Neural cell (in vitro differentiated cells): ENCODE results near the gene PBRM1. TPM values are rescaled to one million over a fixed set of nuclear protein-coding genes. Genes with fewer than 3 reads are reported as not detected.

ENCODE experiments used
- H2AFZ ChIP-seq: fragments of 200-600, 300-800 bp; sonication (generic), shearing (Covaris generic); 2 replicates; pipeline ENCODE4 v1.6.0; 2014; ENCODE audit warnings: low read depth, mild to moderate bottlenecking, antibody characterized with exemption, low read length, moderate library complexity
- H3F3A ChIP-seq: fragments of 200-600 bp; shearing (Covaris generic); 2 replicates; pipeline ENCODE4 v1.6.1; 2016; ENCODE audit warnings: mild to moderate bottlenecking, moderate library complexity, mixed read lengths, antibody characterized with exemption, low read length; ENCODE audit not compliant: insufficient read depth, poor library complexity, severe bottlenecking
- H3K27ac ChIP-seq: fragments of 200-600, 300-800 bp; sonication (generic), shearing (Covaris generic); 2 replicates; pipeline ENCODE4 v1.5.1; 2014; ENCODE audit warnings: mild to moderate bottlenecking, low read length, moderate library complexity
- H3K27me3 ChIP-seq: fragments of 300-800, 200-600 bp; sonication (generic), shearing (Covaris generic); 2 replicates; pipeline ENCODE4 v1.6.0; 2014; ENCODE audit warnings: mild to moderate bottlenecking, low read depth, low read length, moderate library complexity; ENCODE audit not compliant: insufficient read depth
- H3K36me3 ChIP-seq: fragments of 300-800, 200-600 bp; sonication (generic), shearing (Covaris generic); 2 replicates; pipeline ENCODE4 v1.5.1; 2014; ENCODE audit warnings: mild to moderate bottlenecking, antibody characterized with exemption, low read length, moderate library complexity; ENCODE audit not compliant: insufficient read depth
- H3K4me2 ChIP-seq: fragments of 300-800, 200-600 bp; sonication (generic), shearing (Covaris generic); 2 replicates; pipeline ENCODE4 v1.6.0; 2014; ENCODE audit warnings: mild to moderate bottlenecking, low read length
- H3K4me3 ChIP-seq: fragments of 300-800, 200-600 bp; sonication (generic), shearing (Covaris generic); 2 replicates; pipeline ENCODE4 v1.5.1; 2014; ENCODE audit warnings: mild to moderate bottlenecking, low read length, moderate library complexity
- H3K79me2 ChIP-seq: fragments of 200-600 bp; shearing (Covaris generic); replicated peaks from 2 replicates; pipeline ENCODE4 v1.6.0; 2014; ENCODE audit warnings: mild to moderate bottlenecking, low read length, moderate library complexity; ENCODE audit not compliant: insufficient read depth
- H3K9ac ChIP-seq: fragments of 300-800, 200-600 bp; sonication (generic), shearing (Covaris generic); 2 replicates; pipeline ENCODE4 v1.6.1; 2016; ENCODE audit warnings: mild to moderate bottlenecking, low read length, mixed read lengths
- H3K9me2 ChIP-seq: fragments of 200-600 bp; shearing (Covaris generic); 2 replicates; pipeline ENCODE4 v1.6.1; 2016; ENCODE audit warnings: mild to moderate bottlenecking, low read length, mixed read lengths; ENCODE audit not compliant: insufficient read depth
- H3K9me3 ChIP-seq: fragments of 200-600, 300-800 bp; sonication (generic), shearing (Covaris generic); 2 replicates; pipeline ENCODE4 v1.6.1; 2016; ENCODE audit warnings: mild to moderate bottlenecking, mixed run types, low read length, moderate library complexity, mixed read lengths
- H4K20me1 ChIP-seq: fragments of 200-600 bp; shearing (Covaris generic); 2 replicates; pipeline ENCODE4 v1.6.1; 2016; ENCODE audit warnings: mild to moderate bottlenecking, mixed run types; ENCODE audit not compliant: insufficient read depth
- EP300 ChIP-seq: fragments of 450-650 bp; conservative IDR thresholded peaks from 2 replicates; pipeline ENCODE4 v1.6.1; 2014; ENCODE audit warnings: antibody characterized with exemption, mild to moderate bottlenecking, moderate library complexity; ENCODE audit not compliant: poor library complexity, severe bottlenecking
- EZH2 ChIP-seq: fragments of 200-600, 300-800 bp; shearing (Covaris generic), sonication (generic); IDR thresholded peaks from 2 replicates; pipeline ENCODE4 v1.6.1; 2014; ENCODE audit warnings: antibody characterized with exemption, low read length, borderline replicate concordance, mild to moderate bottlenecking; ENCODE audit not compliant: insufficient read depth, poor library complexity, severe bottlenecking
- MXI1 ChIP-seq: fragments of 450-650 bp; conservative IDR thresholded peaks from 2 replicates; pipeline ENCODE4 v1.6.1; 2014; ENCODE audit warnings: antibody characterized with exemption, mild to moderate bottlenecking; ENCODE audit not compliant: poor library complexity, severe bottlenecking
- POLR2AphosphoS5 ChIP-seq: IDR thresholded peaks from 2 replicates; pipeline ENCODE4 v1.6.1; 2012
- RAD21 ChIP-seq: fragments of 450-650 bp; conservative IDR thresholded peaks from 2 replicates; pipeline ENCODE4 v1.6.1; 2014; ENCODE audit warnings: antibody characterized with exemption, mild to moderate bottlenecking, moderate library complexity
- SMC3 ChIP-seq: fragments of 450-650 bp; conservative IDR thresholded peaks from 2 replicates; pipeline ENCODE4 v1.6.1; 2014; ENCODE audit warnings: antibody characterized with exemption, mild to moderate bottlenecking, moderate library complexity; ENCODE audit not compliant: poor library complexity
- TAF1 ChIP-seq: IDR thresholded peaks from 2 replicates; pipeline ENCODE4 v1.6.1; 2012; ENCODE audit warnings: low read depth
- polyA plus RNA-seq: library from polyadenylated mRNA; depleted of rRNA; stranded (reverse); fragments of >200 nt; gene quantifications from 2 replicates; pipeline ENCODE4 v1.2.3, GENCODE V29; 2014
- TF ChIP-seq, protein P1 (sequence below): fragments of 450-650 bp; IDR thresholded peaks from 2 replicates; pipeline ENCODE4 v1.5.1; 2014; ENCODE audit warnings: antibody characterized with exemption, mild to moderate bottlenecking, moderate library complexity; ENCODE audit not compliant: poor library complexity, severe bottlenecking
- TF ChIP-seq, protein P2 (sequence below): IDR thresholded peaks from 2 replicates; pipeline ENCODE4 v1.6.1; 2012; ENCODE audit warnings: borderline replicate concordance

Gene PBRM1
- polyA plus RNA-seq, 1 donor from 2014 or later: 66.6 TPM

DNA sequence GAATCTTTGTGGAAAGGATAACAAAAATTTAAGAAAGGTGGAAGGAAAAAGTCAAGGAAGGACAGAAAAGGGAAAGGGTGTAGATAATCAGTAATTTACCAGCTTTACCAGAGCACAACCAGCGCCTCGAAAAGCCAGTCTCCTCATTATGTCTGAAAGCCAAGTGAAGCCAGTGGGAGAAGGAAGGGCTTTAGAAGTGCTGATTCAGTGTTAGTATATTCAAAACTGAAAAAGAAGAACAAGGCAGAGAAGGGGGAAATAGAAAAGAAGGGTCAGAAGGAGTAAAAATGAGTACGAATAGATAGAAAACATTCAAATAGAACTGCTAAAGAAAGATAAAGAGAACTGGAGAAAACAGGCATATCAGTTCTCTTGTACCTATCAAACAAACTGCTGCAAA lies 4.1 kb downstream of the PBRM1 start:
- Histone ChIP-seq H3K27ac (no peak overlapping the region), H3K27me3 (no peaks in the 10 kb centered on the region), H3K4me2 (no peak overlapping the region), H3K36me3 (peaks cover 3% of the 10 kb centered on the region), H2AFZ (no peak overlapping the region), H3K79me2 (peaks cover 55% of the 10 kb centered on the region), H3K9me2 (no peaks in the 10 kb centered on the region), H3K9ac (no peak overlapping the region), H3K4me3 (no peak overlapping the region), H3F3A (no peaks in the 10 kb centered on the region), H3K9me3 (no peaks in the 10 kb centered on the region), H4K20me1 (no peaks in the 10 kb centered on the region)
- TF ChIP-seq TAF1 (no peak), POLR2AphosphoS5 (no peak), EP300 (no peak), MXI1 (no peak), RAD21 (no peak), EZH2 (no peak), SMC3 (no peak)
- TF ChIP-seq, protein P1, sequence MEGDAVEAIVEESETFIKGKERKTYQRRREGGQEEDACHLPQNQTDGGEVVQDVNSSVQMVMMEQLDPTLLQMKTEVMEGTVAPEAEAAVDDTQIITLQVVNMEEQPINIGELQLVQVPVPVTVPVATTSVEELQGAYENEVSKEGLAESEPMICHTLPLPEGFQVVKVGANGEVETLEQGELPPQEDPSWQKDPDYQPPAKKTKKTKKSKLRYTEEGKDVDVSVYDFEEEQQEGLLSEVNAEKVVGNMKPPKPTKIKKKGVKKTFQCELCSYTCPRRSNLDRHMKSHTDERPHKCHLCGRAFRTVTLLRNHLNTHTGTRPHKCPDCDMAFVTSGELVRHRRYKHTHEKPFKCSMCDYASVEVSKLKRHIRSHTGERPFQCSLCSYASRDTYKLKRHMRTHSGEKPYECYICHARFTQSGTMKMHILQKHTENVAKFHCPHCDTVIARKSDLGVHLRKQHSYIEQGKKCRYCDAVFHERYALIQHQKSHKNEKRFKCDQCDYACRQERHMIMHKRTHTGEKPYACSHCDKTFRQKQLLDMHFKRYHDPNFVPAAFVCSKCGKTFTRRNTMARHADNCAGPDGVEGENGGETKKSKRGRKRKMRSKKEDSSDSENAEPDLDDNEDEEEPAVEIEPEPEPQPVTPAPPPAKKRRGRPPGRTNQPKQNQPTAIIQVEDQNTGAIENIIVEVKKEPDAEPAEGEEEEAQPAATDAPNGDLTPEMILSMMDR: no peak
- TF ChIP-seq, protein P2, sequence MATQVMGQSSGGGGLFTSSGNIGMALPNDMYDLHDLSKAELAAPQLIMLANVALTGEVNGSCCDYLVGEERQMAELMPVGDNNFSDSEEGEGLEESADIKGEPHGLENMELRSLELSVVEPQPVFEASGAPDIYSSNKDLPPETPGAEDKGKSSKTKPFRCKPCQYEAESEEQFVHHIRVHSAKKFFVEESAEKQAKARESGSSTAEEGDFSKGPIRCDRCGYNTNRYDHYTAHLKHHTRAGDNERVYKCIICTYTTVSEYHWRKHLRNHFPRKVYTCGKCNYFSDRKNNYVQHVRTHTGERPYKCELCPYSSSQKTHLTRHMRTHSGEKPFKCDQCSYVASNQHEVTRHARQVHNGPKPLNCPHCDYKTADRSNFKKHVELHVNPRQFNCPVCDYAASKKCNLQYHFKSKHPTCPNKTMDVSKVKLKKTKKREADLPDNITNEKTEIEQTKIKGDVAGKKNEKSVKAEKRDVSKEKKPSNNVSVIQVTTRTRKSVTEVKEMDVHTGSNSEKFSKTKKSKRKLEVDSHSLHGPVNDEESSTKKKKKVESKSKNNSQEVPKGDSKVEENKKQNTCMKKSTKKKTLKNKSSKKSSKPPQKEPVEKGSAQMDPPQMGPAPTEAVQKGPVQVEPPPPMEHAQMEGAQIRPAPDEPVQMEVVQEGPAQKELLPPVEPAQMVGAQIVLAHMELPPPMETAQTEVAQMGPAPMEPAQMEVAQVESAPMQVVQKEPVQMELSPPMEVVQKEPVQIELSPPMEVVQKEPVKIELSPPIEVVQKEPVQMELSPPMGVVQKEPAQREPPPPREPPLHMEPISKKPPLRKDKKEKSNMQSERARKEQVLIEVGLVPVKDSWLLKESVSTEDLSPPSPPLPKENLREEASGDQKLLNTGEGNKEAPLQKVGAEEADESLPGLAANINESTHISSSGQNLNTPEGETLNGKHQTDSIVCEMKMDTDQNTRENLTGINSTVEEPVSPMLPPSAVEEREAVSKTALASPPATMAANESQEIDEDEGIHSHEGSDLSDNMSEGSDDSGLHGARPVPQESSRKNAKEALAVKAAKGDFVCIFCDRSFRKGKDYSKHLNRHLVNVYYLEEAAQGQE: no peak

DNA sequence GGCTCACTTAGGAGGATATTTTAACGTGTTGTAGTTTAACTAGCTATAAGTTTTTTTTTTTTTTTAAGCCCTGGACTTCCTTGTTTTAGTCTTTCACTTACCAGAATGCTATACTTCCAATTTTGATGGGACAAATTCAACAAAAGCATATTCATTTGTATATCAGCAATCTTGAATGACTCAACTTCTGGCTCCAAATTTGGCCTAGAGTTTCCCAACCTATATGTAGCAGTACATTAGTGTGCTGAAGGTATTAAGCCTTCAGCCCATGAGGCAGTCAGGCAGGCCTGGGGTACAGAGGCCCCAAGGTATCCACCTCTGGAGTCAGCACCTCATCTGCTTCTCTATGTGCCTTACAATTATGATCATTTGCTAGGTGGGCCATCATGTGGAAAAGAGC lies 5.9 kb downstream of the PBRM1 start:
- H3K27ac ChIP-seq: no peak overlapping the region
- H3K79me2 ChIP-seq: peaks cover 53% of the 10 kb centered on the region
- no peak overlapping the region for H3K4me3 ChIP-seq
- no peaks in the 10 kb centered on the region for H3K9me2 ChIP-seq
- no peaks in the 10 kb centered on the region for H4K20me1 ChIP-seq
- no peak for TF ChIP-seq EZH2
- TF ChIP-seq RAD21: no peak
- no peak for TF ChIP-seq MXI1
- no peak for TF ChIP-seq TAF1
- TF ChIP-seq, protein P1: no peak
- TF ChIP-seq POLR2AphosphoS5: no peak
- no peak for TF ChIP-seq EP300
- TF ChIP-seq, protein P2: no peak
- TF ChIP-seq SMC3: no peak
- H3K27me3 ChIP-seq: no peaks in the 10 kb centered on the region
- no peak overlapping the region for H3K9ac ChIP-seq
- H3K9me3 ChIP-seq: no peaks in the 10 kb centered on the region
- H3K36me3 ChIP-seq: peaks cover 3% of the 10 kb centered on the region
- H3F3A ChIP-seq: no peaks in the 10 kb centered on the region
- H3K4me2 ChIP-seq: no peak overlapping the region
- no peak overlapping the region for H2AFZ ChIP-seq
